HepG2 (cell line): ENCODE measurements around the gene SKA2. TPM values are rescaled to one million over a fixed set of nuclear protein-coding genes. Genes with fewer than 3 reads are reported as not detected.

Source experiments
- BATF2 ChIP-seq: sonication (generic); formaldehyde crosslinking; IDR thresholded peaks from 2 replicates; pipeline ENCODE4 v1.8.0; 2022; ENCODE audit warnings: mild to moderate bottlenecking, missing genetic modification reagents, moderate library complexity
- KDM1A ChIP-seq: IDR thresholded peaks from 2 replicates; pipeline ENCODE4 v1.6.1; 2016; ENCODE audit warnings: missing compliant biosample characterization
- KLF16 ChIP-seq, 2 experiments: sonication (generic) in 1 of 2; formaldehyde crosslinking in 1 of 2; IDR thresholded peaks; 2 replicates each; pipeline versions ENCODE4 v1.6.1 to v1.8.0; 2016 to 2023; ENCODE audit warnings: missing genetic modification reagents in 2 of 2, missing compliant biosample characterization in 1 of 2
- MEIS2 ChIP-seq: sonication (generic); formaldehyde crosslinking; IDR thresholded peaks from 2 replicates; pipeline ENCODE4 v1.9.0; 2021; ENCODE audit warnings: mild to moderate bottlenecking, missing genetic modification reagents
- NAIF1 ChIP-seq: sonication (generic); formaldehyde crosslinking; IDR thresholded peaks from 2 replicates; pipeline ENCODE4 v1.5.0; 2020; ENCODE audit warnings: mild to moderate bottlenecking, missing genetic modification reagents, borderline replicate concordance
- NCOA5 ChIP-seq: sonication (generic); formaldehyde crosslinking; IDR thresholded peaks from 2 replicates; pipeline ENCODE4 v1.4.0; 2020; ENCODE audit warnings: missing genetic modification reagents
- NFE2L1 ChIP-seq: sonication (generic); formaldehyde crosslinking; IDR thresholded peaks from 2 replicates; pipeline ENCODE4 v1.4.0; 2020; ENCODE audit warnings: missing genetic modification reagents, mild to moderate bottlenecking, borderline replicate concordance
- NR1H2 ChIP-seq: sonication (generic); formaldehyde crosslinking; IDR thresholded peaks from 2 replicates; pipeline ENCODE4 v1.8.1; 2022; ENCODE audit warnings: low read depth, missing genetic modification reagents, borderline replicate concordance
- PHF21A ChIP-seq: sonication (generic); formaldehyde crosslinking; IDR thresholded peaks from 2 replicates; pipeline ENCODE4 v1.5.0; 2020; ENCODE audit warnings: mild to moderate bottlenecking, missing genetic modification reagents
- REXO4 ChIP-seq: sonication (generic); formaldehyde crosslinking; IDR thresholded peaks from 2 replicates; pipeline ENCODE4 v1.8.0; 2022; ENCODE audit warnings: missing genetic modification reagents, mild to moderate bottlenecking, borderline replicate concordance
- TMF1 ChIP-seq: sonication (generic); formaldehyde crosslinking; IDR thresholded peaks from 2 replicates; pipeline ENCODE4 v1.8.1; 2022; ENCODE audit warnings: low read depth, missing genetic modification reagents
- YEATS4 ChIP-seq: sonication (generic); formaldehyde crosslinking; IDR thresholded peaks from 2 replicates; pipeline ENCODE4 v1.4.0; 2020; ENCODE audit warnings: missing genetic modification reagents, borderline replicate concordance
- ZC3H13 ChIP-seq: sonication (generic); formaldehyde crosslinking; IDR thresholded peaks from 2 replicates; pipeline ENCODE4 v1.8.1; 2023; ENCODE audit warnings: mild to moderate bottlenecking, missing genetic modification reagents, moderate library complexity
- ZNF121 ChIP-seq: sonication (generic); formaldehyde crosslinking; IDR thresholded peaks from 2 replicates; pipeline ENCODE4 v1.5.0; 2020; ENCODE audit warnings: mild to moderate bottlenecking, missing genetic modification reagents
- ZNF17 ChIP-seq: sonication (generic); formaldehyde crosslinking; IDR thresholded peaks from 2 replicates; pipeline ENCODE4 v1.5.0; 2020; ENCODE audit warnings: mild to moderate bottlenecking, missing genetic modification reagents
- ZNF296 ChIP-seq: sonication (generic); formaldehyde crosslinking; conservative IDR thresholded peaks from 2 replicates; pipeline ENCODE4 v1.5.0; 2020; ENCODE audit warnings: mild to moderate bottlenecking, missing genetic modification reagents
- ZNF557 ChIP-seq: sonication (generic); formaldehyde crosslinking; IDR thresholded peaks from 2 replicates; pipeline ENCODE4 v1.4.0; 2020; ENCODE audit warnings: missing genetic modification reagents
- ZNF562 ChIP-seq: sonication (generic); formaldehyde crosslinking; IDR thresholded peaks from 2 replicates; pipeline ENCODE4 v1.8.0; 2022; ENCODE audit warnings: missing genetic modification reagents, borderline replicate concordance
- ZNF577 ChIP-seq: sonication (generic); formaldehyde crosslinking; IDR thresholded peaks from 2 replicates; pipeline ENCODE4 v1.4.0; 2020; ENCODE audit warnings: mild to moderate bottlenecking, low read depth, missing genetic modification reagents, borderline replicate concordance
- ZNF746 ChIP-seq: sonication (generic); formaldehyde crosslinking; IDR thresholded peaks from 2 replicates; pipeline ENCODE4 v1.8.0; 2022; ENCODE audit warnings: mild to moderate bottlenecking, missing genetic modification reagents
- polyA plus RNA-seq, 8 experiments: library from polyadenylated mRNA; depleted of rRNA in 3 of 8; stranded (reverse) in 7 of 8; unstranded in 1 of 8; fragments of >200 nt; fragmentation: Illumina TruSeq in 4 of 8; extraction: Trizol in 4 of 8; gene quantifications; 2 replicates each; pipeline versions ENCODE4 v1.2.1 to v1.2.3, GENCODE V29; 2011 to 2016; ENCODE audit warnings: low read depth in 4 of 8, missing spikeins in 1 of 8, mixed read lengths in 1 of 8; ENCODE audit not compliant: insufficient read depth in 1 of 8
- total RNA-seq, 5 experiments: library from RNA; depleted of rRNA; stranded (reverse); fragments of >200 nt; fragmentation: Illumina TruSeq; extraction: Trizol; gene quantifications; 2 replicates each; pipeline ENCODE4 v1.2.3, GENCODE V29; 2016; ENCODE audit warnings: low read depth in 1 of 5
- TF ChIP-seq, protein P1 (sequence below): sonication (generic); formaldehyde crosslinking; IDR thresholded peaks from 2 replicates; pipeline ENCODE4 v1.8.1; 2023; ENCODE audit warnings: mild to moderate bottlenecking, missing genetic modification reagents, borderline replicate concordance
- TF ChIP-seq, protein P2 (sequence below): sonication (generic); formaldehyde crosslinking; IDR thresholded peaks from 2 replicates; pipeline ENCODE4 v1.4.0; 2020; ENCODE audit warnings: missing genetic modification reagents
- TF ChIP-seq, protein P3 (sequence below): sonication (generic); formaldehyde crosslinking; IDR thresholded peaks from 2 replicates; pipeline ENCODE4 v1.8.0; 2023; ENCODE audit warnings: mild to moderate bottlenecking, missing genetic modification reagents
- TF ChIP-seq, protein P4 (sequence below): sonication (generic); formaldehyde crosslinking; IDR thresholded peaks from 2 replicates; pipeline ENCODE4 v1.4.0; 2020; ENCODE audit warnings: missing genetic modification reagents, borderline replicate concordance

Gene SKA2
- total and polyA plus RNA-seq, 2 of the 13 experiments (the other 11 are each of a cell fraction or from before 2014, with no cell fraction given), result 18.6 to 91.8 TPM

DNA sequence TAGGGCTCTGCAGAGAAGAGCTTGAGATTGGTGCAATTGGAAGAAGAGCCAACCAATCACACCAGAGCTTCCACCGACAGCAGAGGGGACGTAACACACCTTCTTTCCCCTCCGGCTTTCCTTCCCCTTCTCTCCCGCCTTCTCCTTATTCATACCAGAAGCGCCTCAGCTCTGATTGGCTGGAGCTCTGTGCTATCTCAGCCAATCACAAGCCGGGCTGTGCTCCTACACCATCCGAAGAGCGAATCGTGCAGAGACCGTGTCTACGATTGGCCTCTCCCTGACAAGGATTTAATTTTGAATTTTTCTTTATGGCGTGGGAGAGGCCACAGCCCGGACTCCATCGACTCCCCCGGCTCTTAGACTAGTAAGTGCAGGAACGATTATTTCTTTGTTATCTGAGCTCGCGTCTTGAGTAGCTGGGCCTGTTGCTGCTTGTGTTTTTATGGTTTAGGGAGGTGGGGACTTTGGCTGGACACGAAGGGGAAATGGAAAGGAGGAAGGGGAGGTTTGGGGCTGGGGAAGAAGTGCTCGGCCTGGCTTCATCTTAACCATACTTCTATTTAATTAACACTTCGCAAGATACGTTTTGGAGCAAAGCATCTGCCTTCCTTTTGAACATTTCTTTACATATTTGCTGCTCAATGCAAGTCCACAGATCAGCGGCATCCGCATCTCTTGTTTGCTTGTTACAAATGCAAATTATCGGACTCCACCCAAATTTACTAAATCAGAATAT, 622 bp upstream of the SKA2 start, which contains the start of gene PRR11 (continued):
- TF ChIP-seq, protein P1, sequence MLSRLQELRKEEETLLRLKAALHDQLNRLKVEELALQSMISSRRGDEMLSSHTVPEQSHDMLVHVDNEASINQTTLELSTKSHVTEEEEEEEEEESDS, result 0 out of 2 replicates have a peak, but pooled peaks have one; percentile 65
- TF ChIP-seq, protein P2, sequence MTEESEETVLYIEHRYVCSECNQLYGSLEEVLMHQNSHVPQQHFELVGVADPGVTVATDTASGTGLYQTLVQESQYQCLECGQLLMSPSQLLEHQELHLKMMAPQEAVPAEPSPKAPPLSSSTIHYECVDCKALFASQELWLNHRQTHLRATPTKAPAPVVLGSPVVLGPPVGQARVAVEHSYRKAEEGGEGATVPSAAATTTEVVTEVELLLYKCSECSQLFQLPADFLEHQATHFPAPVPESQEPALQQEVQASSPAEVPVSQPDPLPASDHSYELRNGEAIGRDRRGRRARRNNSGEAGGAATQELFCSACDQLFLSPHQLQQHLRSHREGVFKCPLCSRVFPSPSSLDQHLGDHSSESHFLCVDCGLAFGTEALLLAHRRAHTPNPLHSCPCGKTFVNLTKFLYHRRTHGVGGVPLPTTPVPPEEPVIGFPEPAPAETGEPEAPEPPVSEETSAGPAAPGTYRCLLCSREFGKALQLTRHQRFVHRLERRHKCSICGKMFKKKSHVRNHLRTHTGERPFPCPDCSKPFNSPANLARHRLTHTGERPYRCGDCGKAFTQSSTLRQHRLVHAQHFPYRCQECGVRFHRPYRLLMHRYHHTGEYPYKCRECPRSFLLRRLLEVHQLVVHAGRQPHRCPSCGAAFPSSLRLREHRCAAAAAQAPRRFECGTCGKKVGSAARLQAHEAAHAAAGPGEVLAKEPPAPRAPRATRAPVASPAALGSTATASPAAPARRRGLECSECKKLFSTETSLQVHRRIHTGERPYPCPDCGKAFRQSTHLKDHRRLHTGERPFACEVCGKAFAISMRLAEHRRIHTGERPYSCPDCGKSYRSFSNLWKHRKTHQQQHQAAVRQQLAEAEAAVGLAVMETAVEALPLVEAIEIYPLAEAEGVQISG (CRISPR knock-in tag), result 0 out of 2 replicates have a peak, but pooled peaks have one; percentile 6
- no peak for TF ChIP-seq NAIF1 (CRISPR knock-in tag)
- TF ChIP-seq NFE2L1 (CRISPR knock-in tag), result no peak
- TF ChIP-seq, protein P3, sequence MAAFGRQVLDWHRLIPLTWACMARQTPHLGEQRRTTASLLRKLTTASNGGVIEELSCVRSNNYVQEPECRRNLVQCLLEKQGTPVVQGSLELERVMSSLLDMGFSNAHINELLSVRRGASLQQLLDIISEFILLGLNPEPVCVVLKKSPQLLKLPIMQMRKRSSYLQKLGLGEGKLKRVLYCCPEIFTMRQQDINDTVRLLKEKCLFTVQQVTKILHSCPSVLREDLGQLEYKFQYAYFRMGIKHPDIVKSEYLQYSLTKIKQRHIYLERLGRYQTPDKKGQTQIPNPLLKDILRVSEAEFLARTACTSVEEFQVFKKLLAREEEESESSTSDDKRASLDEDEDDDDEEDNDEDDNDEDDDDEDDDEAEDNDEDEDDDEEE (CRISPR knock-in tag), result no peak
- TF ChIP-seq KLF16 (CRISPR knock-in tag; IDR thresholded peaks at IDR 0.05), result no peak; a peak in 1 of 4 replicates
- no peak for TF ChIP-seq ZNF577 (CRISPR knock-in tag)
- 0 out of 2 replicates have a peak, but pooled peaks have one; percentile 88 for TF ChIP-seq ZC3H13 (CRISPR knock-in tag)
- peak; percentile 87 for TF ChIP-seq PHF21A
- TF ChIP-seq, protein P4, sequence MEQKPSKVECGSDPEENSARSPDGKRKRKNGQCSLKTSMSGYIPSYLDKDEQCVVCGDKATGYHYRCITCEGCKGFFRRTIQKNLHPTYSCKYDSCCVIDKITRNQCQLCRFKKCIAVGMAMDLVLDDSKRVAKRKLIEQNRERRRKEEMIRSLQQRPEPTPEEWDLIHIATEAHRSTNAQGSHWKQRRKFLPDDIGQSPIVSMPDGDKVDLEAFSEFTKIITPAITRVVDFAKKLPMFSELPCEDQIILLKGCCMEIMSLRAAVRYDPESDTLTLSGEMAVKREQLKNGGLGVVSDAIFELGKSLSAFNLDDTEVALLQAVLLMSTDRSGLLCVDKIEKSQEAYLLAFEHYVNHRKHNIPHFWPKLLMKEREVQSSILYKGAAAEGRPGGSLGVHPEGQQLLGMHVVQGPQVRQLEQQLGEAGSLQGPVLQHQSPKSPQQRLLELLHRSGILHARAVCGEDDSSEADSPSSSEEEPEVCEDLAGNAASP, result no peak; the same call in 1 of the 2 replicates
- no peak for TF ChIP-seq KDM1A (CRISPR knock-in tag)
- TF ChIP-seq ZNF296 (CRISPR knock-in tag), result no peak
- TF ChIP-seq BATF2 (CRISPR knock-in tag), result peak; percentile 97
- TF ChIP-seq NCOA5 (CRISPR knock-in tag), result no peak
- no peak for TF ChIP-seq ZNF746 (CRISPR knock-in tag)
- no peak for TF ChIP-seq ZNF557 (CRISPR knock-in tag)
- TF ChIP-seq ZNF562 (CRISPR knock-in tag), result peak; percentile 61; the same call in 1 of the 2 replicates
- 0 out of 2 replicates have a peak, but pooled peaks have one; percentile 79 for TF ChIP-seq TMF1
- peak; percentile 53; the same call in 1 of the 2 replicates for TF ChIP-seq YEATS4 (CRISPR knock-in tag)
- no peak for TF ChIP-seq ZNF121
- TF ChIP-seq ZNF17 (CRISPR knock-in tag), result no peak
- no peak for TF ChIP-seq MEIS2
- no peak for TF ChIP-seq NR1H2 (CRISPR knock-in tag)
- TF ChIP-seq REXO4, result peak; percentile 93; the same call in 1 of the 2 replicates
